MM.1S (cell line): ENCODE results near the gene TP73.

Source experiments
- DNase-seq: peaks from one replicate; pipeline ENCODE4 v3.0.0-alpha.2; 2015
- H2AFZ ChIP-seq: fragments of 300-600 bp; sonication (generic); 2 replicates; pipeline ENCODE4 v1.6.0; 2016; ENCODE audit warnings: antibody characterized with exemption, low read length
- H3F3A ChIP-seq: fragments of 300-600 bp; sonication (generic); 2 replicates; pipeline ENCODE4 v1.6.1; 2016; ENCODE audit warnings: mild to moderate bottlenecking, antibody characterized with exemption, low read length, moderate library complexity, mixed read lengths; ENCODE audit not compliant: insufficient read depth
- H3K27ac ChIP-seq: fragments of 300-600 bp; sonication (generic); 2 replicates; pipeline ENCODE4 v1.5.1; 2016; ENCODE audit warnings: mild to moderate bottlenecking, low read length
- H3K27me3 ChIP-seq: fragments of 300-600 bp; sonication (generic); replicated peaks from 2 replicates; pipeline ENCODE4 v1.6.0; 2016; ENCODE audit warnings: low read length; ENCODE audit not compliant: insufficient read depth
- H3K36me3 ChIP-seq: fragments of 300-600 bp; sonication (generic); replicated peaks from 2 replicates; pipeline ENCODE4 v1.6.1; 2016; ENCODE audit warnings: mild to moderate bottlenecking, low read length, mixed read lengths; ENCODE audit not compliant: insufficient read depth
- H3K4me1 ChIP-seq: fragments of 300-600 bp; sonication (generic); 2 replicates; pipeline ENCODE4 v1.6.1; 2016; ENCODE audit warnings: low read length, mixed read lengths
- H3K4me2 ChIP-seq: fragments of 300-600 bp; sonication (generic); 2 replicates; pipeline ENCODE4 v1.6.0; 2016; ENCODE audit warnings: low read depth, low read length
- H3K4me3 ChIP-seq: fragments of 300-600 bp; sonication (generic); 2 replicates; pipeline ENCODE4 v1.5.1; 2016; ENCODE audit warnings: low read length, mixed read lengths
- H3K79me2 ChIP-seq: fragments of 300-600 bp; sonication (generic); 2 replicates; pipeline ENCODE4 v1.6.1; 2016; ENCODE audit warnings: mixed run types, low read length, mixed read lengths
- H3K9ac ChIP-seq: fragments of 300-600 bp; sonication (generic); 2 replicates; pipeline ENCODE4 v1.6.1; 2016; ENCODE audit warnings: low read length, mixed read lengths
- H3K9me2 ChIP-seq: fragments of 300-600 bp; sonication (generic); replicated peaks from 2 replicates; pipeline ENCODE4 v1.6.1; 2016; ENCODE audit warnings: mild to moderate bottlenecking, low read length, mixed read lengths; ENCODE audit not compliant: insufficient read depth
- H3K9me3 ChIP-seq: fragments of 300-600 bp; sonication (generic); replicated peaks from 2 replicates; pipeline ENCODE4 v1.6.1; 2016; ENCODE audit warnings: mild to moderate bottlenecking, low read length, mixed read lengths; ENCODE audit not compliant: insufficient read depth
- H4K20me1 ChIP-seq: fragments of 300-600 bp; sonication (generic); 2 replicates; pipeline ENCODE4 v1.6.1; 2016; ENCODE audit warnings: mild to moderate bottlenecking, low read length, moderate library complexity, mixed read lengths; ENCODE audit not compliant: insufficient read depth
- CTCF ChIP-seq: fragments of 300-600 bp; sonication (generic); IDR thresholded peaks from 2 replicates; pipeline ENCODE4 v1.5.1; 2016; ENCODE audit warnings: antibody characterized with exemption, low read length, mixed read lengths
- EZH2 ChIP-seq: fragments of 300-600 bp; sonication (generic); optimal IDR thresholded peaks from 2 replicates; pipeline ENCODE3; 2017; ENCODE audit warnings: low read depth, mild to moderate bottlenecking, antibody characterized with exemption, low read length, mixed read lengths
- EZH2phosphoT487 ChIP-seq: fragments of 300-600 bp; sonication (generic); IDR thresholded peaks from 2 replicates; pipeline ENCODE4 v1.6.1; 2018; ENCODE audit warnings: antibody characterized with exemption, low read length

TP73 gene

GRCh38 chr1:3657578-3658230 lies 5.4 kb downstream of the TP73 start:
- no peaks in the 10 kb centered on the region for H3F3A ChIP-seq
- DNase-seq, result no peak
- no peaks in the 10 kb centered on the region for H3K9me2 ChIP-seq
- peaks cover 73% of the 10 kb centered on the region for H3K79me2 ChIP-seq
- H3K4me1 ChIP-seq, result no peaks in the 10 kb centered on the region; the same call in 1 of the 2 replicates
- H3K9me3 ChIP-seq, result no peaks in the 10 kb centered on the region
- TF ChIP-seq CTCF, result no peak
- TF ChIP-seq EZH2, result no peak
- TF ChIP-seq EZH2phosphoT487, result no peak
- no peak overlapping the region for H2AFZ ChIP-seq
- H3K9ac ChIP-seq, result no peak overlapping the region
- no peaks in the 10 kb centered on the region for H3K27me3 ChIP-seq
- no peak overlapping the region for H3K4me2 ChIP-seq
- no peaks in the 10 kb centered on the region for H3K36me3 ChIP-seq
- H4K20me1 ChIP-seq, result no peaks in the 10 kb centered on the region; the same call in 1 of the 2 replicates
- no peak overlapping the region for H3K27ac ChIP-seq
- H3K4me3 ChIP-seq, result no peak overlapping the region

- no peaks in the 10 kb centered on the region for H3K9me2 ChIP-seq
- H3K4me1 ChIP-seq, result no peaks in the 10 kb centered on the region; the same call in 1 of the 2 replicates
- no peaks in the 10 kb centered on the region; the same call in 1 of the 2 replicates for H4K20me1 ChIP-seq
- no peak overlapping the region for H2AFZ ChIP-seq
- no peak for TF ChIP-seq CTCF
- TF ChIP-seq EZH2phosphoT487, result no peak
- TF ChIP-seq EZH2, result no peak
- H3K27me3 ChIP-seq, result no peaks in the 10 kb centered on the region
- no peak overlapping the region for H3K9ac ChIP-seq
- no peak overlapping the region for H3K27ac ChIP-seq
- H3K4me3 ChIP-seq, result no peak overlapping the region
- H3K36me3 ChIP-seq, result no peaks in the 10 kb centered on the region
- no peaks in the 10 kb centered on the region for H3K9me3 ChIP-seq
- H3K4me2 ChIP-seq, result no peak overlapping the region
- DNase-seq, result no peak
- H3K79me2 ChIP-seq, result peaks cover 73% of the 10 kb centered on the region
- H3F3A ChIP-seq, result no peaks in the 10 kb centered on the region
These were observed 5.9 kb downstream of the TP73 start for GRCh38 chr1:3658231-3658615.

GRCh38 chr1:3659093-3659492 lies 6.8 kb downstream of the TP73 start:
- Histone ChIP-seq H3K9me2 (no peaks in the 10 kb centered on the region), H3K27me3 (no peaks in the 10 kb centered on the region), H3K36me3 (no peaks in the 10 kb centered on the region), H3K4me2 (no peak overlapping the region), H2AFZ (no peak overlapping the region), H3K9me3 (no peaks in the 10 kb centered on the region), H3K27ac (no peak overlapping the region), H3K4me1 (no peaks in the 10 kb centered on the region), H3F3A (no peaks in the 10 kb centered on the region), H3K9ac (no peak overlapping the region), H3K79me2 (peaks cover 71% of the 10 kb centered on the region), H3K4me3 (no peak overlapping the region), H4K20me1 (no peaks in the 10 kb centered on the region; the same call in 1 of the 2 replicates)
- no peak for TF ChIP-seq CTCF
- no peak for TF ChIP-seq EZH2phosphoT487
- TF ChIP-seq EZH2, result no peak
- no peak for DNase-seq
